ENCODE measurements around the gene LRPPRC. TPM values are rescaled to one million over a fixed set of nuclear protein-coding genes. Genes with fewer than 3 reads are reported as not detected.

LRPPRC gene
- total RNA-seq, 4 donors from 2014 or later = 40.9 to 61.8 (median 49.5) TPM

GRCh38 chr2:43985359-43985758 is 10.4 kb downstream of the LRPPRC start:
- Histone ChIP-seq H3K4me3 (no peak overlapping the region), H3K27me3 (no peaks in the 10 kb centered on the region), H3K4me1 (peaks cover 0 to 8% (median 0%) of the 10 kb centered on the region in 3 donors), H3K27ac (no peak overlapping the region), H3K36me3 (peaks cover 0 to 48% of the 10 kb centered on the region in 2 donors), H3K9me3 (no peaks in the 10 kb centered on the region)
- WGBS, 2 donors (ENCODE audit: low coverage in 1 of 2) = 89 to 94% methylated on average over 2 to 3 of the region's 3 CpGs
- TF ChIP-seq EP300 (IDR thresholded peaks at IDR 0.05) (no peak), CTCF (IDR thresholded peaks at IDR 0.05) (no peak), POLR2A (IDR thresholded peaks at IDR 0.05) (no peak), POLR2AphosphoS5 (IDR thresholded peaks at IDR 0.05) (no peak)
- ATAC-seq = no peak

GRCh38 chr2:43984533-43984932 is 11.3 kb downstream of the LRPPRC start:
- Histone ChIP-seq H3K9me3 (no peaks in the 10 kb centered on the region), H3K27me3 (no peaks in the 10 kb centered on the region)
- TF ChIP-seq POLR2AphosphoS5 (IDR thresholded peaks at IDR 0.05) (no peak), EP300 (IDR thresholded peaks at IDR 0.05) (no peak), CTCF (IDR thresholded peaks at IDR 0.05) (no peak), POLR2A (IDR thresholded peaks at IDR 0.05) (no peak)

GRCh38 chr2:43980902-43981301 is 14.9 kb downstream of the LRPPRC start:
- TF ChIP-seq CTCF (IDR thresholded peaks at IDR 0.05) (no peak), POLR2AphosphoS5 (IDR thresholded peaks at IDR 0.05) (no peak), EP300 (IDR thresholded peaks at IDR 0.05) (no peak), POLR2A (IDR thresholded peaks at IDR 0.05) (no peak)
- WGBS, 2 donors (ENCODE audit: low coverage in 1 of 2) = 96 to 100% methylated on average over 2 of the region's 2 CpGs
- no peak overlapping the region for H3K4me3 ChIP-seq
- no peak overlapping the region for H3K27ac ChIP-seq
- H3K9me3 ChIP-seq = no peaks in the 10 kb centered on the region
- H3K36me3 ChIP-seq = peaks cover 0 to 61% of the 10 kb centered on the region in 2 donors
- ATAC-seq = no peak
- no peaks in the 10 kb centered on the region for H3K27me3 ChIP-seq
- H3K4me1 ChIP-seq = peaks cover 0 to 8% (median 0%) of the 10 kb centered on the region in 3 donors

More at GRCh38 chr2:43984533-43984932, 11.3 kb downstream of the LRPPRC start:
- H3K4me3 ChIP-seq = no peak overlapping the region
- 88 to 100% methylated on average over 2 of the region's 2 CpGs for WGBS, 2 donors (ENCODE audit: low coverage in 1 of 2)
- peaks cover 0 to 8% (median 0%) of the 10 kb centered on the region in 3 donors for H3K4me1 ChIP-seq
- no peak for ATAC-seq
- H3K36me3 ChIP-seq = peaks cover 0 to 52% of the 10 kb centered on the region in 2 donors
- H3K27ac ChIP-seq = no peak overlapping the region

GRCh38 chr2:43977677-43978375 is 18.0 kb downstream of the LRPPRC start:
- Histone ChIP-seq H3K9me3 (no peaks in the 10 kb centered on the region), H3K4me1 (peaks cover 0 to 2% (median 0%) of the 10 kb centered on the region in 3 donors), H3K27ac (no peak overlapping the region), H3K4me3 (no peak overlapping the region), H3K27me3 (no peaks in the 10 kb centered on the region), H3K36me3 (peaks cover 6 to 91% of the 10 kb centered on the region in 2 donors)
- TF ChIP-seq POLR2AphosphoS5 (IDR thresholded peaks at IDR 0.05) = no peak
- no peak for TF ChIP-seq POLR2A (IDR thresholded peaks at IDR 0.05)
- no peak for TF ChIP-seq CTCF (IDR thresholded peaks at IDR 0.05)
- TF ChIP-seq EP300 (IDR thresholded peaks at IDR 0.05) = no peak
- ATAC-seq = no peak

GRCh38 chr2:43960921-43961320 is 34.9 kb downstream of the LRPPRC start:
- Histone ChIP-seq H3K4me1 (no peaks in the 10 kb centered on the region), H3K27me3 (no peaks in the 10 kb centered on the region), H3K4me3 (no peak overlapping the region), H3K27ac (no peak overlapping the region), H3K36me3 (peaks cover 3 to 94% of the 10 kb centered on the region in 2 donors), H3K9me3 (no peaks in the 10 kb centered on the region)
- no peak for ATAC-seq
- TF ChIP-seq POLR2A (IDR thresholded peaks at IDR 0.05) = no peak
- no peak for TF ChIP-seq POLR2AphosphoS5 (IDR thresholded peaks at IDR 0.05)
- TF ChIP-seq EP300 (IDR thresholded peaks at IDR 0.05) = no peak
